Epithelial cell of proximal tubule (primary cell): ENCODE data around the gene LIN7C. TPM values are rescaled to one million over a fixed set of nuclear protein-coding genes. Genes with fewer than 3 reads are reported as not detected.
A peak's percentile ranks its signal among the peaks of the same experiment; 100 is the strongest.

Experiments
- DNase-seq: peaks from one replicate; pipeline ENCODE4 v3.0.0-alpha.2; 2011; ENCODE audit warnings: low read depth
- H3K4me3 ChIP-seq: 2 replicates; pipeline ENCODE4 v1.5.1; 2011; ENCODE audit warnings: low read depth, mild to moderate bottlenecking, low read length
- total RNA-seq: library from RNA; depleted of rRNA; stranded (reverse); fragments of >200 nt; gene quantifications from 2 replicates; pipeline ENCODE4 v1.2.3, GENCODE V29; 2015
- TF ChIP-seq, protein P1 (sequence below): conservative IDR thresholded peaks from 2 replicates; pipeline ENCODE4 v1.5.1; 2012; ENCODE audit warnings: low read depth, mild to moderate bottlenecking, low read length

The LIN7C gene
- total RNA-seq, 1 donor from 2014 or later, result 23.5 TPM

DNA sequence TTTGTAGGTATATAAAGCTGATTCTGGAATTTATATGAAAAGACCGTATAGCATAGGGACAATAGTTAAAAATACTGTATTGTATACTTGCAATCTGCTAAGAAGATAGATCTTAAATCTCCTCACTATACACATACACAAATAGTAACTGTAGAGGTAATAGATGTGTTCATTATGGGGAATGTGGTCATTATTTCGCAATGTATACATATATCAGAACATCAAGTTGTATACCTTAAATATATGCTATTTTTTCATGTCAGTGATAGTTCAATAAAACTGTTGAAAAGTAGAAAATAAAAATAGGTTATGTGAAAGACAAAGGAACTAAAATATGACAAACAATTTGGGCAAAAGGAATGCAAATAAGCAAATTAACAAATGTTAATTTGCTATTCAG lies 35.2 kb upstream of the LIN7C start:
- TF ChIP-seq, protein P1, sequence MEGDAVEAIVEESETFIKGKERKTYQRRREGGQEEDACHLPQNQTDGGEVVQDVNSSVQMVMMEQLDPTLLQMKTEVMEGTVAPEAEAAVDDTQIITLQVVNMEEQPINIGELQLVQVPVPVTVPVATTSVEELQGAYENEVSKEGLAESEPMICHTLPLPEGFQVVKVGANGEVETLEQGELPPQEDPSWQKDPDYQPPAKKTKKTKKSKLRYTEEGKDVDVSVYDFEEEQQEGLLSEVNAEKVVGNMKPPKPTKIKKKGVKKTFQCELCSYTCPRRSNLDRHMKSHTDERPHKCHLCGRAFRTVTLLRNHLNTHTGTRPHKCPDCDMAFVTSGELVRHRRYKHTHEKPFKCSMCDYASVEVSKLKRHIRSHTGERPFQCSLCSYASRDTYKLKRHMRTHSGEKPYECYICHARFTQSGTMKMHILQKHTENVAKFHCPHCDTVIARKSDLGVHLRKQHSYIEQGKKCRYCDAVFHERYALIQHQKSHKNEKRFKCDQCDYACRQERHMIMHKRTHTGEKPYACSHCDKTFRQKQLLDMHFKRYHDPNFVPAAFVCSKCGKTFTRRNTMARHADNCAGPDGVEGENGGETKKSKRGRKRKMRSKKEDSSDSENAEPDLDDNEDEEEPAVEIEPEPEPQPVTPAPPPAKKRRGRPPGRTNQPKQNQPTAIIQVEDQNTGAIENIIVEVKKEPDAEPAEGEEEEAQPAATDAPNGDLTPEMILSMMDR, result no peak
- no peak overlapping the region for H3K4me3 ChIP-seq
- DNase-seq, result no peak

GRCh38 chr11:27540051-27540450 lies 33.5 kb upstream of the LIN7C start:
- no peak for DNase-seq
- no peak overlapping the region for H3K4me3 ChIP-seq
- TF ChIP-seq, protein P1, result no peak

DNA sequence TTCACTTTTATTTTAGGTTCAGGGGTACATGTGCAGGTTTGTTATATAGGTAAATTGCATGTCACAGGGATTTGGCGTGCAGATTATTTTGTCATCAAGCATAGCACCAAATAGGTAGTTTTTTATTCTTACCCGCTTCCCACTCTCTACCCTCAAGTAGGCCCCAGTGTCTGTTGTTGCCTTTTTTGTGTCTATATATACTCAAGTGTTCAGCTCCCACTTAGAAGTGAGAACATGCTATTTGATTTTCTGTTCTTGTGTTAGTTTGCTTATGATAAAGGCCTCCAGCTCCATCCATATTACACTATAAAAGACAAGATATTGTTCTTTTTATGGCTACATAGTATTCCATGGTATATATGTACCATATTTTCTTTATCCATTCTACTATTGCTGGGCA lies 28.5 kb upstream of the LIN7C start:
- no peak overlapping the region for H3K4me3 ChIP-seq
- no peak for DNase-seq
- TF ChIP-seq, protein P1, result no peak

DNA sequence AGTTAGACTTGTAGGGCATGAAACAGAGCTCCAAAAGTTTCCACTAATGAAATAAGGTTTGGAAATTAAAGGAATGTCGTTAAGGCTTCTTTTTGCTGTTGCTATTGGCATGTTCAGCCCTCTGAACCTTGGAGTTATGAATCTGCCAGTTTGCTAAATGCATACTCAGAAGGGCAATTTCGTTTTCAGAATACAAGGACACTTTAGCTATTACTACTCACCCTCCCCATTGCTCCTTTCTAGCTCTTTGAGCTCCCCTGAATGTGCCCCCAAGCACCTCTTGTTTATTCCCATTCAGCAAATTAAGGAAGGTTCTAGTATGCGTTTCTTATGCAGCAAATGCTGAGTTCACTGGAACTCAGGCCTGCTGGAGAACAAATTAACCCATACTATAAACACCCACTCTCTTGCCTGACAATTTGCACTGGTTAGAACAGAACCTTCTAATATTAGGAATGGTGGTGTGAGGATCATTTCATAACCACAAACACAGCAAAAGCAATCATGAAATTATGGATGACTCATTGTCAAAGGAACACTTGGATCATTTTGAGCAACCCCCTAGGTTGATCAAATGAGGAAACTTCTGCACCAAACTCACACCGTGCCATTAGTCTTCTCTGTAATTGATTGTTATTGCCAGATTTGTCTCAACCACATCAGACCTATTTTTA lies 26.2 kb upstream of the LIN7C start:
- H3K4me3 ChIP-seq, result no peak overlapping the region
- TF ChIP-seq, protein P1, result no peak
- DNase-seq, result no peak

GRCh38 chr11:27528712-27529111 lies 22.1 kb upstream of the LIN7C start:
- TF ChIP-seq, protein P1, result peak; percentile 25
- H3K4me3 ChIP-seq, result no peak overlapping the region
- DNase-seq, result no peak

- H3K4me3 ChIP-seq, result no peak overlapping the region
- DNase-seq, result no peak
- TF ChIP-seq, protein P1, result no peak
These were observed 20.0 kb upstream of the LIN7C start for GRCh38 chr11:27526535-27526934.
